HL-60/S4 treated with retinoic acid at 250 ng/mL for 4 days and 3 days (cell line): ENCODE results near the gene APOL2.
"Not testable (repeated sequence)": the region's sequence is repeated elsewhere in the genome, so short reads cannot be mapped to it uniquely, and the experiment has no call there.

Experiments
- in situ Hi-C: fragments of 300-500 bp; cut with MboI; formaldehyde crosslinking; loops from 2 replicates; pipeline ENCODE4 v1.7.0; 2022; ENCODE audit warnings: low sequenced_read_pairs

The APOL2 gene

GRCh38 chr22:36201630-36202319, 37.6 kb downstream of the APOL2 start, which contains the start of gene APOL4:
APOL4 (minus strand) TSS chr22:36201809; CDS start chr22:36201734, 75 bp downstream.
- in situ Hi-C loops = no loop called here

GRCh38 chr22:36201025-36201424, 38.3 kb downstream of the APOL2 start:
- in situ Hi-C loops = not testable (repeated sequence)

DNA sequence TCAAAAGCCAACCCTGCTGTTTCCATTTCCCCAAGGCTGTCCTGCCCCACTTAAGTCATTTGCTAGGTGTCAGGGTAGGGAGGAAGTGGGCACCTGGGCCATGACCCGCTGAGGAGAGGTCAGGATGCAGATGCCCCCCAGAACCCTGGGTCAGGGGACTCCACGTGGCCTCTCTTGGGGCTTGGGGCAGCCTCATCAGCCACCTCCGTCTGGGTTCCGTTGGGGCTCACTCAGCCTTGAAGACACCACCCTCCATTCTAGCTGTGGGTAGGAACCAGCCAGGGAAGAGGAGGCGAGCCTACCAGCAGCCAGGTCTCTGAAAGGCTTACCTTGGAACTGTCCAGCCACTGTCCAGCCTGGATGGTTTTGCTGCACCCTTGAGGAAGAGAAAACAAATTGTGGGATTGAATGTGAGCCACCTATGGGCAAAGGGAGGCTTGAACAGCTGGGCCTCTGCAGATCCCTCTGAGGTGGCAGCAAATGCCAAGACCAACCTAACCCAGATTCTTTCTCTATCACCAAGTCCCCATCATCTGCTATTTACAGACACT, 40.3 kb downstream of the APOL2 start:
- in situ Hi-C loops = no loop called here

DNA sequence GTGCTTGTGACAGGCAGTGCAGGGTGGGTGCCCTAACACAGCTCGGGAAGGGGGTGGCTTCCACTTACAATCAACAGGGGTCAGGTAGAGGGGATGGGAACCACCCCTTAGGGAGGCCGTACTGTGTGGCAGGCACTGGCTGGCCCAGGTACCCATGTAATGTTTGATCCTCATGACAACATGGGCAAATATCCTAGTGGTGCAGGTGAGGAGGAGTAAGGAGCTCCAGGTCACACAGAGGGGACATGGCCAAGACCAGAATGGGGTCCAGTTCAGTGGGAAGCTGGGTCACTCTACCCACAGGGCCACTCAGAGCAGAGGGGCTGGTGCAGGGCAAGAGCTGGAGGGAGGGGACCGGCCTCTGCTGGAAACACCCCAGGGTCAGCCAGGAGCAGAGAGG, 40.8 kb downstream of the APOL2 start:
- in situ Hi-C loops = no loop called here

DNA sequence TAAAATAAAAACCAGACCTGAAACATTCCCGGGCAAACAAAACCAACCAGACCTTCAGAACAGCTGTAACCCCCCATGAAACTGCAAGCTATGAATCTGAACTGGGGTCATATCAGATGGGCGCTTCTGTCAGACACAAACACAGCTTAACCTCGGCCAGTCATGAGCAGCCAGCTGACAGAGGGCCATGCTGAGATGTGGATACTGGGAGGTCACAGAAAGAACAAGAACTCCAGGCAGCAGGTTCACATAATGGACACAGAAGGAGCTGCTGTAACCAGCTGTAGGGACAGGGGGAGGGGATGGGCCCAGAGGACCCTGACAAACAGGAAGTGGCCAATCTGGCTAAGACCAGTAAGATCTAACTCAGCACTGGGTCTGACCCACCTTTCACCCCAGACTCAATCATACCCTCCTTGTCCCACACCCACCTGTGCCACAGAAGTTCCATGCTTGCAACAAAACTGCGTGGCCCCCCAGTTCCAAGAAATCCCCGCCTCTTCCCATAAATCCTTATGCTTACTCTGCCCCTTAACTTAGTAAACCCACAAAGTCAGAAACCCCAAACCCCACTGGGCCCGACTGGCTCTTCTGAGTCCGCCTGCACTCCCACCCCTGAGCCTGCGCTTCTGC, 41.7 kb downstream of the APOL2 start:
- in situ Hi-C loops = no loop called here

- in situ Hi-C loops = no loop called here
Observed at GRCh38 chr22:36197065-36197440, 42.3 kb downstream of the APOL2 start.

- in situ Hi-C loops = no loop called here
Observed at GRCh38 chr22:36196254-36197064, 42.9 kb downstream of the APOL2 start.

GRCh38 chr22:36194971-36195370, 44.4 kb downstream of the APOL2 start:
- in situ Hi-C loops = no loop called here

- in situ Hi-C loops = no loop called here
Observed at GRCh38 chr22:36194385-36194784, 44.9 kb downstream of the APOL2 start.

- in situ Hi-C loops = no loop called here
Observed at GRCh38 chr22:36193577-36193976, 45.8 kb downstream of the APOL2 start.

DNA sequence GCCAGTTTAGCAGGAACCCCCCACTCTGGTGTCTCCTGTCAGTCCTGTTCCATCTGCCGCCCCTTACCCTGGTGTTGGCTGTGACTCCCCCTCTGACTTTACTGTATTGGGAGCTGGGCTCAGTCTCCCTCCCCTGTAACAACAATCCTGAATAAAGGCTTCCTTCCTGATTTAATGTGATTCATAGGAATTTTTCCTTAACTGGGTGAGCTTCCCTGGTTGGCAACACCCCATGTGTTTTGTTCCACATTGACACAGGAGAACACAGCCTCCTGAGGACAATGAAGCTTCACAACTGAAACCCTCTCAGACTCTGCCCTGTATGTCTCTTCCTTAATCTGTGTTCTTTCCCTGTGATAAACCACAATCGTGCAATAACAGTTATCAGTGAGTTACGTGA, 46.2 kb downstream of the APOL2 start:
- in situ Hi-C loops = no loop called here

GRCh38 chr22:36192542-36192941, 46.8 kb downstream of the APOL2 start:
- in situ Hi-C loops = no loop called here

DNA sequence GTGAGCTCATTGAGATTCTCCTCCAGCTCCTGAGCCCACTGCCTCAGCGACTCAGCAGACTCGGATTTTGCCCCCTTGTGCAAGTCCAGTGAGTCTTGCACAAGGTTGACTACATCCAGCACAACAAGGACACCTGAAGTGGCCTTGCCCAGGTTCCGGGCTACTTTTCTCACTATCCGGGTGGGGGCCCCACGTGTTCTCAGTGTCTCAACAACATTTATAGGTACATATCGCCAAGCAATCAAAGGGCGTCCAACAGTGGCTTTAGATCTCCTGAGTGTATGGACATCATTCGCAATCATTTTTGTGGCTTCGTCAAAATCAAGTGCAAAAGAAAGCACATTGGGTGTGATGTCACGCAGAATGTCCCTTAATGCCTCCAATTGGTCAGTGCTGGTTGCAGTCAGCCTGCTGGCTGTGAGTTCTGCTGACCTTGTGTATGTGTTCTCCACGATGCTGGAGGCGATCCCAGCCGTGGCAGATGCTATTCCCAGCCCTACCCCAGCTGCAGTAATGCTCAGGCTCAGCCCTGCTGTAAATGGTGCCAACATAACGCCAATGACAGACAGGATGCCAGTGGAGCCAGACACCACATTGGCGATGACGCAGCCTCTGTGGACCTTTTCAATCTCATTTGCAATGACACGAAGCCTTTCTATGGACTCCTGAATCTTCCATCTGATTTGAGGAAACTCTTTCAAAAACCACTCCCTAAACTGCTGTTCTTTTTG, 48.1 kb downstream of the APOL2 start:
- in situ Hi-C loops = no loop called here

DNA sequence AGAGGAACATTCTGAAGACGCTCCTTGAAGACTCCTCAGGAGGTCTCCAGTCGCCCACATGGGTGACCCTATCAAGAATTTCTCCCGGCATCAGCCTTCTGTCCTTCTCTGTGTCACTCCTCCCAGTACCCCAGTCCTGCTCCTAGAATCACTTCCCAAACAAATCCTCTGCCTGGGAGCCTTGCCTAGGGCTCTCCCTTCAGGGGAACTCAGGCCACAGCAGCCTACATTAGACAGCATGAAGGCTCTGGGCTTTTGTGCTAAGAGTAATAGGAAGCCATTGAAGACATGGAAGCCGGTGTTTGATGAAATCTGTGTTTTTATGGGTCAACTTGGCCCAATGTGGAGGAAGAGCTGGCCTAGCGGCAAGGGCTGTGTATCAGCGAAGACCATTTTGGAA, 51.5 kb downstream of the APOL2 start:
- in situ Hi-C loops = not testable (repeated sequence)

- in situ Hi-C loops = no loop called here
Observed at GRCh38 chr22:36185828-36186624, 53.3 kb downstream of the APOL2 start.

DNA sequence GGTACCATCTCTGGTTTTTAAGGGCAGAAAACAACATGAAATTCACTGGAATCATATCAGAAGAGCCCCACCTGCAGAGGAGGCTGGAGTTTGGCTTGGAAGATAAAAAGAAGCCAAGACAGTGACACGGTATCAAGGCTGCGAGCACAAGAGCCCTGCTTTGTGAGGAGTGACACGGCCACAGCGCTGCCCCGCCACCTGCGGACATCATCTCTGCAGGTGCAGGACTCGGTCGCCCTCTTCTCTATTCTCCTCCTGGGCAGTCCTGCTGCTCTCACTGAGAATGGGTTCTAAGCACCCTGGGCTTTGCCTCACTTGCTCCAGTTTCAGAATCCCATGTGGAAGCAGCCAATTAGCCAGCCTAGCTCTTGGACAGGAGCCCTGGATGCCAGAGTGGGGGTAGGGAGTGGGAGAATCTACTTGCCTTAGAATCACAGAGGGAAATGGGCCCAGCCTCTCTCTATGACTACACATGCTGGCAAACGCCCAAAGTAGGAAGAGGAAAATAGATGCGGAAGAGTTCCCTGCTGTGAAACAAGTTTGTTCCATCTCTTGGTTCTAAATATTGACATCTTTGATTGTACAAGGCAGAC, 54.8 kb downstream of the APOL2 start:
- in situ Hi-C loops = no loop called here

DNA sequence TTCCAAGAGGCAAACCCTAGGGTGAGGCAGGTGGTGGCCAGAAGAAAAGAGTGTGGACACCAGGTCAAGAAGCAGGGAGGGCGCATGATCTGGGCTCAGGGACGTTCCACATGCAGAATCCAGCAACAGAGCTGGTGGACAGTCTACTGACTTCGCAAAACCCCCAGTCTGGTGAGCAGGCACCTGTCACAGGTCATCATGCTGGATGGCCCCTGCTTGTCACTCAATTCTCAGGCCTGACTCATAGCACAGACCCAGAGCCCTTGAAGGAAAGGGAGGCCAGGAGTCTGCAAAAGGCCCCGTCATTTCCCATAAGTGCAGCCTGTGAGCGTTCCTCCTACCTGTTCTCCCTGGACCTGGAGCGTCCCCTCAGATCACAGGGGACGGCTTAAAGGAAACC, 55.9 kb downstream of the APOL2 start:
- in situ Hi-C loops = no loop called here

- in situ Hi-C loops = no loop called here
Observed at GRCh38 chr22:36182857-36183256, 56.5 kb downstream of the APOL2 start.

GRCh38 chr22:36182056-36182455, 57.3 kb downstream of the APOL2 start:
- in situ Hi-C loops = no loop called here

DNA sequence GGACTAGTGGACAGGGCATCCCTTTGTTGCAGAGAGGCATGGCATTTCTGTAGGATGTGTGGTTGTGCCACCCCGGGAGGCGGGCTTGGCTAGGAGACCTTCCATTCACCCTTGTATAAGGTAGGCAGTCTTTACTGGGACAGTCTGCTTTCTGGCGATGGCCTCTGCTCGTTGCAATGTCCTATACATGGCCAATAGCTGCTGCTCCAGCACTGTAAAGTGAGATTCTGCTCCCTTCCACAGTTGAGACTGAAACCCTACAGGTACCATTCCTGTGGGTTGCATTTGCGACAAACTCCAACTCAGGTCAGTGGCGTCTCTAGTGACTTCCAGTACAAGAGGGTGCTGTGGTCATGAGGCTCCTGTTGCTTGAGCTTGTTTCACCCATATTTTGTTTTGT, 58.4 kb downstream of the APOL2 start:
- in situ Hi-C loops = no loop called here
